Stimulated activated CD4-positive, alpha-beta T cell treated with anti-CD3 and anti-CD28 coated beads, Interleukin-1b, Interleukin-23, amount 100 ng/mL, for 1 hour (primary cell): ENCODE data around the gene GPANK1.

Experiments used
- DNase-seq, 2 donors: peaks; one replicate each; pipeline ENCODE4 v3.0.0-alpha.2; 2020; ENCODE audit warnings: low read depth in 2 of 2

GPANK1 gene

GRCh38 chr6:31662124-31662723 is 2.6 kb downstream of the GPANK1 start:
- DNase-seq, result no peak

- DNase-seq, result no peak
These were observed 3.3 kb downstream of the GPANK1 start for GRCh38 chr6:31661262-31662123.

GRCh38 chr6:31660381-31661261 is 4.2 kb downstream of the GPANK1 start, which contains the start of gene C6orf47:
Gene C6orf47 (minus strand): TSS chr6:31660778. CDS start chr6:31659947, 831 bp downstream.
- peak in 1 of 2 donors; percentile 54 for DNase-seq

GRCh38 chr6:31659649-31660380 is 5.0 kb downstream of the GPANK1 start:
- no peak for DNase-seq

- no peak for DNase-seq
These were observed 5.7 kb downstream of the GPANK1 start for GRCh38 chr6:31658983-31659648.

- no peak for DNase-seq
These were observed 6.6 kb downstream of the GPANK1 start for GRCh38 chr6:31658158-31658688.

GRCh38 chr6:31657406-31658157 is 7.2 kb downstream of the GPANK1 start:
- no peak for DNase-seq

- DNase-seq, result no peak
These were observed 9.2 kb downstream of the GPANK1 start, which contains the start of gene APOM for GRCh38 chr6:31655349-31656237. Gene APOM (plus strand): TSS chr6:31655894. CDS start chr6:31655967, 73 bp downstream.

- DNase-seq, result no peak
These were observed 10.0 kb downstream of the GPANK1 start for GRCh38 chr6:31654574-31655348.

GRCh38 chr6:31652925-31653724 is 11.7 kb downstream of the GPANK1 start:
- DNase-seq, result no peak

GRCh38 chr6:31651602-31652191 is 13.1 kb downstream of the GPANK1 start:
- DNase-seq, result no peak

GRCh38 chr6:31645325-31645724 is 19.5 kb downstream of the GPANK1 start:
- DNase-seq, result no peak

- DNase-seq, result no peak
These were observed 20.9 kb downstream of the GPANK1 start for GRCh38 chr6:31643818-31644454.

- no peak for DNase-seq
These were observed 21.8 kb downstream of the GPANK1 start for GRCh38 chr6:31642798-31643570.

GRCh38 chr6:31641370-31641769 is 23.4 kb downstream of the GPANK1 start:
- no peak for DNase-seq
